Measurements from ENCODE around the gene MLXIP. TPM values are rescaled to one million over a fixed set of nuclear protein-coding genes. Genes with fewer than 3 reads are reported as not detected.

The MLXIP gene
- total RNA-seq, 1 experiment from 2014 or later: 32.4 TPM

GRCh38 chr12:122099856-122100255 is 21.3 kb downstream of the MLXIP start:
- Histone ChIP-seq H3K79me1 (ENCODE audit: insufficient read depth, low read depth, low read length, poor library complexity, severe bottlenecking) (no peaks in the 10 kb centered on the region), H3K18ac (ENCODE audit: insufficient read length, low read depth, low read length) (no peak overlapping the region), H2AFZ (ENCODE audit: low read length) (no peak overlapping the region), H3K23ac (ENCODE audit: insufficient read length, low read depth, low read length) (no peak overlapping the region), H3K14ac (ENCODE audit: insufficient read depth, low read length) (no peak overlapping the region), H3K27me3 (ENCODE audit: insufficient read depth, low read length) (no peaks in the 10 kb centered on the region), H2AK5ac (ENCODE audit: insufficient read length, low read length) (no peak overlapping the region), H4K5ac (ENCODE audit: insufficient read length, low read depth, low read length) (no peak overlapping the region), H2BK120ac (ENCODE audit: low read depth, low read length, poor library complexity, severe bottlenecking) (no peak overlapping the region), H3K9ac (ENCODE audit: extremely low read depth, insufficient read length, low read length) (no peak overlapping the region), H2BK20ac (ENCODE audit: low read depth, low read length, poor library complexity, severe bottlenecking) (no peak overlapping the region), H4K91ac (ENCODE audit: insufficient read length, low read depth, low read length) (no peak overlapping the region), H3T11ph (ENCODE audit: low read length) (no peak overlapping the region), H2BK15ac (ENCODE audit: low read depth, low read length) (no peak overlapping the region), H3K23me2 (ENCODE audit: insufficient read length, low read depth, low read length, poor library complexity, severe bottlenecking) (peaks cover 1% of the 10 kb centered on the region), H4K20me1 (ENCODE audit: control insufficient read depth, insufficient read depth, insufficient read length) (peaks cover 2% of the 10 kb centered on the region), H3K4ac (ENCODE audit: low read depth, low read length) (no peak overlapping the region), H3K9me3 (ENCODE audit: control insufficient read depth, low read depth, low read length) (no peaks in the 10 kb centered on the region), H3K27ac (ENCODE audit: insufficient read length, low read depth, low read length) (no peak overlapping the region), H3K4me1 (ENCODE audit: insufficient read depth, low read length) (peaks cover 3% of the 10 kb centered on the region; the same call in 1 of the 2 replicates), H2BK5ac (ENCODE audit: insufficient read length, low read length) (no peak overlapping the region), H3K56ac (ENCODE audit: insufficient read length, low read depth, low read length) (no peak overlapping the region), H3K4me2 (ENCODE audit: insufficient read depth, insufficient read length, low read length) (no peak overlapping the region), H4K8ac (replicated peaks; ENCODE audit: insufficient read length, low read depth, low read length) (no peak overlapping the region), H3K79me2 (ENCODE audit: insufficient read depth, low read length) (no peaks in the 10 kb centered on the region), H2BK12ac (ENCODE audit: insufficient read length, low read depth, low read length) (no peak overlapping the region)
- DNase-seq: no peak
- no peak overlapping the region for H3K4me3 Mint-ChIP-seq
- H3K27ac Mint-ChIP-seq: no peak overlapping the region
- H3K9me3 Mint-ChIP-seq: peaks cover 0 to 3% of the 10 kb centered on the region in 2 experiments; a peak in 1 of 5 replicates
- H3K36me3 Mint-ChIP-seq (ENCODE audit: insufficient read depth in 1 of 3, low read depth in 3 of 3): peaks cover 3 to 7% (median 6%) of the 10 kb centered on the region in 3 experiments; a peak in 2 of 7 replicates
- no CpG with 5 or more reads among the region's 3 CpGs for WGBS (ENCODE audit: extremely low coverage, insufficient read length, low lambda C conversion rate)
- H3K4me1 Mint-ChIP-seq: peaks cover 16 to 20% of the 10 kb centered on the region in 2 experiments
- no peaks in the 10 kb centered on the region for H3K27me3 Mint-ChIP-seq (ENCODE audit: low read depth)
- TF ChIP-seq CTCF (conservative IDR thresholded peaks at IDR 0.05): no peak

Measured in H9 (cell line).